ENCODE data around the gene VSTM2B. TPM values are rescaled to one million over a fixed set of nuclear protein-coding genes. Genes with fewer than 3 reads are reported as not detected.
A peak's percentile ranks its signal among the peaks of the same experiment; 100 is the strongest.

The VSTM2B gene
- polyA plus RNA-seq, result 8.3 TPM
- long read RNA-seq, donor 1, partial matches to known transcripts, result 6 of 6 reads
- long read RNA-seq, donor 1, other reads (novel, unspliced or antisense), result 0 of 6 reads
- long read RNA-seq, donor 2, result 0 reads
- long read RNA-seq, donor 3, result 0 reads
- long read RNA-seq, donor 4, result 0 reads
- long read RNA-seq, donor 5, result 0 reads
- long read RNA-seq, donor 6, partial matches to known transcripts, result 18 of 23 reads
- long read RNA-seq, donor 6, other reads (novel, unspliced or antisense), result 5 of 23 reads
- long read RNA-seq, donor 7, result 0 reads
- long read RNA-seq, donor 8, partial matches to known transcripts, result 8 of 8 reads
- long read RNA-seq, donor 8, other reads (novel, unspliced or antisense), result 0 of 8 reads
- long read RNA-seq, donor 9, partial matches to known transcripts, result 11 of 11 reads
- long read RNA-seq, donor 9, other reads (novel, unspliced or antisense), result 0 of 11 reads
- long read RNA-seq, donor 10, partial matches to known transcripts, result 7 of 7 reads
- long read RNA-seq, donor 10, other reads (novel, unspliced or antisense), result 0 of 7 reads
- long read RNA-seq, donor 11, result 0 reads

DNA sequence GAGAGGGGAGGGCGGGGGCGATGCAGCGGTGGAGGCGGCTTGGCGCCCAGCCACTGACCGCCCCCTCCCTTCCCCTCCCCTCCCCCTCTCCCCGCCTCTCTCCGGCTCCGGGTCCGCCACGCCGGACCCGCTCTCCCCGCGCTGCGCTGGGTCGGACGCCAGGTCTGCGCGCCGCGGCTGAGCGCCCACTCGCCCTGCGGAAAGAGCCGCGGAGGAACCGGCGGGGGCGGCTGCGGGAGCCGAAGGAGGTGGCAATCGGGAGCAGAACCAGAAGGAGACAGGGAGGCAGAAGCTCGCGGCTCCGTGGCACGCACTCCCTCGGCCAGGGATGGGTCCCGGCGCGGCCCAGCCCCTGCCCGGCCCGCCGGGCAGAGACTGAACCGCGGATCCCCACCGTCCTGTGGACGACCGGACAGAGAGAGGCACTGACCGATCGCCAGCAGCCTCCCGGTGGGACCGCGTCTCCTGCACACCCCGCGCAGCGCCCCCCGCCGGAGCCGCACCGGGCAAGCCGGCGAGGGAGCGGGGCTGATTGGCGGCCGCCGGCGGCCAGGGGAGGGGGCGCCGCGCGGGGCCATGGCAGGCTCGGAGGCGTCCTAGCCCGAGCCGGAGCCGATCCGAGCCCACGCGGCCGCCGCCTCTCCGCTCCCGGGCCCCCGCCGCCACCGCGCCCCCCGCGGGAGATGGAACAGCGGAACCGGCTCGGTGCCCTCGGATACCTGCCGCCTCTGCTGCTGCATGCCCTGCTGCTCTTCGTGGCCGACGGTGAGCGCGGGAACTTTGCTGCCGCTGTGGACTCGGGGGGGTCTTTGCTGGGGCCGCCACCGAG lies at the start of gene VSTM2B:
Gene VSTM2B, plus strand, starts transcription at position 94 of the 829 bp plus-strand sequence. Its CDS starts 590 bp downstream, at position 684.
- no peak for DNase-seq
- no CpG with 5 or more reads among the region's 104 CpGs for WGBS (ENCODE audit: insufficient coverage, low lambda C conversion rate)
- H3K4me1 ChIP-seq (ENCODE audit: control insufficient read depth, insufficient read depth, low read length), result peaks cover 24% of the 10 kb centered on the region

DNA sequence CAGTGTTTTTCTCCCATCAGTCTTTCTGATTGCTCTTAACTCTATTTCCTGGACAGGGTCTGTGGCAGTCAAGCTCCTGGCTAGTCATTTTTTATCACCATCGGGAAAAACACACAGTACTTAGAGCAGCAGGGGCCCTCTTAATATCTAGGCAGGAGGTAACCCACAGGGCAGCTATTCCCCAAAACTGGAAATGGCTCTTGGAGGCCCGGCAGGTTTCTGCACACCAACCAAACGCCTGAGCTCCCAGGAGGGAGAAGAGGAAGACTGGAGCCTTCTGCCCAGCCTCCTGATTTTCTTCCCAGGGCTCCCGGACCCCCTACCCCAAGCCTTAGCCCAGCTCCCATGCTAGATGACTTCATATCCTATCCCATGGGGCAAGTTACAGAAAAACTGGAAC lies 49.3 kb upstream of the VSTM2B start:
- Histone ChIP-seq H3K36me3 (ENCODE audit: control insufficient read depth, insufficient read depth, low read length) (no peaks in the 10 kb centered on the region), H3K4me3 (ENCODE audit: low read length) (no peak overlapping the region), H3K27ac (ENCODE audit: low read length) (no peak overlapping the region), H3K4me1 (ENCODE audit: control insufficient read depth, insufficient read depth, low read length) (no peaks in the 10 kb centered on the region), H3K27me3 (ENCODE audit: control insufficient read depth, insufficient read depth, low read length) (no peaks in the 10 kb centered on the region), H3K9me3 (ENCODE audit: control insufficient read depth, low read depth, low read length) (peaks cover 3% of the 10 kb centered on the region)
- WGBS (ENCODE audit: insufficient coverage, low lambda C conversion rate), result 80% methylated on average over 1 of the region's 4 CpGs
- DNase-seq, result no peak

More for the DNA sequence above, at the start of gene VSTM2B:
- Histone ChIP-seq H3K36me3 (ENCODE audit: control insufficient read depth, insufficient read depth, low read length) (no peaks in the 10 kb centered on the region), H3K4me3 (ENCODE audit: low read length) (no peak within 1 kb of the TSS), H3K27me3 (ENCODE audit: control insufficient read depth, insufficient read depth, low read length) (peaks cover 74% of the 10 kb centered on the region), H3K27ac (ENCODE audit: low read length) (no peak within 1 kb of the TSS), H3K9me3 (ENCODE audit: control insufficient read depth, low read depth, low read length) (peaks cover 7% of the 10 kb centered on the region)

DNA sequence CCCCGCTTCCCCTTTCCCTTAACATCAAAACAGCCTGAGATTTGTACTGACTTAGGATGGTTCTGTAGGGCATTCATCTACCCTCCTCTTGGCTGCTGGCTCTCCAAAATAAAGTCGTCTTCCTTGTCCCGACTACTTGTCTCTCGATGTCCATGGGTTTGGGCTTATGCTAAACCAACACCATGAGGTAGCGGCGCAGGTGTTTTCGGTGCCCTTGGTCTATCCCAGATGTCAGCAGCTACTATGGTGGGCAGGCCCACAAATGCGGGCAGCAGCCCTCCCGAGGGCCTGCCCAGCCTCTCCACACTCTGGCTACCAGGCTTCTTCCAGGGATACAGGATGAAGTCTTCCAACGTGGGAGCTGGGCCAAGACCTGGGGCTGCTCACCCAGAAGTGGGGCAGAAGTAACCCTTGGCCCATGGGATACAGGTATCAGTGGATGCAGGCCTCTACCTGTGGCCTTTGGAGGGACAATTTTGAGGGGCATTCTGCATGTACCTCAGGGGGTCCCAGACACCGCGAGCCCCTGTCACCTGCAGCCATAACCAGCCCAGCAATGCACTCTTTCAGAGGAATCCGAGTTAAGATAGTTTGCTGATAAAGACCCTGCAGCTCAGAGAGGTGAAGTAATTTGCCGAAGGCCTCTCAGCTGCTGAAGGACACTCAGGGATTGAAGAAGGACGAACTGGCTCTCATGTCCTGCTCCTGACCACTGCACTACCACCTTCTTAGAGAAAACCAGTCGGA lies 47.8 kb upstream of the VSTM2B start:
- Histone ChIP-seq H3K4me3 (ENCODE audit: low read length) (no peak overlapping the region), H3K27me3 (ENCODE audit: control insufficient read depth, insufficient read depth, low read length) (no peaks in the 10 kb centered on the region), H3K4me1 (ENCODE audit: control insufficient read depth, insufficient read depth, low read length) (no peaks in the 10 kb centered on the region), H3K9me3 (ENCODE audit: control insufficient read depth, low read depth, low read length) (peaks cover 3% of the 10 kb centered on the region), H3K27ac (ENCODE audit: low read length) (no peak overlapping the region), H3K36me3 (ENCODE audit: control insufficient read depth, insufficient read depth, low read length) (no peaks in the 10 kb centered on the region)
- WGBS (ENCODE audit: insufficient coverage, low lambda C conversion rate), result no CpG with 5 or more reads among the region's 16 CpGs
- no peak for DNase-seq

DNA sequence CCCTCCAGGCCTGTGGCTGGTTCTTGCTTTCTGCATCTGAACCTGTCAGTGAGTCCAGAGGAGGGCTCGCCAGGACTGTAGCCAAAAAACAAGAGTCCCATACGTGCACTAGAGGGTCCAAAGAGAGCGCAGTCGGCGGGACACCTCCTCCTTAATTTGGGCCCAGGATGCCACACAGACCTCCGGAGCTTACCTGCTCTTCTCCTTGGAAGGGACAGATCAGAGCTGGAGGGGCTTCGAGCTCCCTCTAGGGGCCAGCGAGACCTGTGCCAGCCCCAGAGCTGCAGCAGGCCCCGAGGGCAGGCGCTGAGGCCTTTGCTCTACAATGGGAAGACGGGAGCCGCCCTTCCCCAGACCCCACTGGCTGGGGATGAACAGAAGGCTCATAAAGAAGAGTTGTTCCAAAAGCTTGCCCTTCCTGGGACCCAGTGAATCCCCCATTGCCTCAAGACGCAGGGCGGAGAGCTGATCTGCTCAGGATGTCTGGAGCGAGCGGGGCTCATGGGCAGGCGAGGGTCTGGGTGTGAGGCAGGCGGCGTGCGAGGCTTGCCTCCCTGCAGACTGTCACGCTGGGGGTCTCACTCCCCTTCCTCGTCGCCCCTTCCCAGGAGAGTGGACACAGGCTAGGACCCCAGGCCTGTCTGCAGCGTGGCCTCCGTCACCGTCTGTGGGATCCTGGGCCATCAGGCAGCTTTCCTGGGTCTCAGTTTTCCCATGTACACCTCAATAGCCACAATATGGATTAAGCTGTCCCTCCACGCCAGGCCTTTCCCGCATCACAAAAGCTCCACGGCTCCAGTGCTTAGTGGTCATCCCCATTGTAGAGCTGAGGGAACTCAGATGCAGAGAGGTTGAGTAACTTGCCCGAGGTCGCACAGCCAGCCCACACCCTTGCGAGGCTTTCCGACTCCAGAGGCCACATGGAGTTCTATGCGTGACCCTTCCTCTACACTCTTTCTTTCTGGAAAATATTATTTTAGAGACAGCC lies 46.9 kb upstream of the VSTM2B start:
- Histone ChIP-seq H3K27me3 (ENCODE audit: control insufficient read depth, insufficient read depth, low read length) (no peaks in the 10 kb centered on the region), H3K4me3 (ENCODE audit: low read length) (no peak overlapping the region), H3K36me3 (ENCODE audit: control insufficient read depth, insufficient read depth, low read length) (no peaks in the 10 kb centered on the region), H3K4me1 (ENCODE audit: control insufficient read depth, insufficient read depth, low read length) (no peaks in the 10 kb centered on the region), H3K27ac (ENCODE audit: low read length) (no peak overlapping the region), H3K9me3 (ENCODE audit: control insufficient read depth, low read depth, low read length) (peaks cover 3% of the 10 kb centered on the region)
- DNase-seq, result peak in 1 of 2 donors; percentile 17
- no CpG with 5 or more reads among the region's 34 CpGs for WGBS (ENCODE audit: insufficient coverage, low lambda C conversion rate)

DNA sequence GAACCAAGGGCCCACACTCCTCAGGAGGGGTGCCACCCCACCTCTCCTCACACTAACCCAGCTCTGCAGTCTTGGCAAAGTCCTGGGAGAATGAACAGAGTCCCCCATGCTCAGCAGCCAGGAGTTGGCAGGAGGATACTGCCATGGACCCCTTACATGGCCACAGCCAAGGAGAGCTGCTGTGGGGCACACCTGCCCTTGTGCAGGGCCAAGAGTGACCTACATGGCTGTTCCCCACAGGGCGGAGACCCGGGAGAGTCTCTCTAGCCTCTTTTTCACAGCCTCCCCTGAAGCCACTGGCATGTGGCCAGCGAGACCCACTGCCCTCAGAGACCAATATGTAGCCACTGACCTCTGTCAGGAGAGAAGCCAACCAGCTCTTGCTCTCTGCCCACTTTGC lies 45.9 kb upstream of the VSTM2B start:
- H3K9me3 ChIP-seq (ENCODE audit: control insufficient read depth, low read depth, low read length), result peaks cover 3% of the 10 kb centered on the region
- DNase-seq, result no peak
- WGBS (ENCODE audit: insufficient coverage, low lambda C conversion rate), result no CpG with 5 or more reads among the region's 3 CpGs
- no peaks in the 10 kb centered on the region for H3K4me1 ChIP-seq (ENCODE audit: control insufficient read depth, insufficient read depth, low read length)
- no peaks in the 10 kb centered on the region for H3K27me3 ChIP-seq (ENCODE audit: control insufficient read depth, insufficient read depth, low read length)
- no peak overlapping the region for H3K27ac ChIP-seq (ENCODE audit: low read length)
- no peaks in the 10 kb centered on the region for H3K36me3 ChIP-seq (ENCODE audit: control insufficient read depth, insufficient read depth, low read length)
- no peak overlapping the region for H3K4me3 ChIP-seq (ENCODE audit: low read length)

DNA sequence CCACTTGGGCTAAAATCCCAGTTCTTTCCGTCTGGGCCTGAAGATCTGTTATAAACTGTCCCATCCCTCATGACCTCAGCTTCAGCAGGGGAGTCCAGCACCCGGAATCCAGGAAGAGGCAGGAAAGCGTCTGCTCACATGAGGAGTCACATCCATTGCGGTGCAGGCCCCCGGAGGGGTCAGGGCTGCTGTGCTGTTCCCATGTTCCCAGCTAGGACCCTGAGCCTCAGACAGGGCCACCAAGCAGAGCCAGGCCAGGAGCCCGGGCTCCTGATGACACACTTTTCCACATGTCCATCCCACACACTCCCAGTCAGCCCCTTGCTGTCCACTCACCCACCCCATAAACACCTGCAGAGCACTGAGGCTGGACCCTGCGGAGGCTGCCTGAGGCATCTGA lies 45.3 kb upstream of the VSTM2B start:
- Histone ChIP-seq H3K27me3 (ENCODE audit: control insufficient read depth, insufficient read depth, low read length) (no peaks in the 10 kb centered on the region), H3K27ac (ENCODE audit: low read length) (no peak overlapping the region), H3K36me3 (ENCODE audit: control insufficient read depth, insufficient read depth, low read length) (no peaks in the 10 kb centered on the region), H3K4me1 (ENCODE audit: control insufficient read depth, insufficient read depth, low read length) (no peaks in the 10 kb centered on the region), H3K9me3 (ENCODE audit: control insufficient read depth, low read depth, low read length) (peaks cover 3% of the 10 kb centered on the region), H3K4me3 (ENCODE audit: low read length) (no peak overlapping the region)
- no CpG with 5 or more reads among the region's 7 CpGs for WGBS (ENCODE audit: insufficient coverage, low lambda C conversion rate)
- DNase-seq, result no peak

DNA sequence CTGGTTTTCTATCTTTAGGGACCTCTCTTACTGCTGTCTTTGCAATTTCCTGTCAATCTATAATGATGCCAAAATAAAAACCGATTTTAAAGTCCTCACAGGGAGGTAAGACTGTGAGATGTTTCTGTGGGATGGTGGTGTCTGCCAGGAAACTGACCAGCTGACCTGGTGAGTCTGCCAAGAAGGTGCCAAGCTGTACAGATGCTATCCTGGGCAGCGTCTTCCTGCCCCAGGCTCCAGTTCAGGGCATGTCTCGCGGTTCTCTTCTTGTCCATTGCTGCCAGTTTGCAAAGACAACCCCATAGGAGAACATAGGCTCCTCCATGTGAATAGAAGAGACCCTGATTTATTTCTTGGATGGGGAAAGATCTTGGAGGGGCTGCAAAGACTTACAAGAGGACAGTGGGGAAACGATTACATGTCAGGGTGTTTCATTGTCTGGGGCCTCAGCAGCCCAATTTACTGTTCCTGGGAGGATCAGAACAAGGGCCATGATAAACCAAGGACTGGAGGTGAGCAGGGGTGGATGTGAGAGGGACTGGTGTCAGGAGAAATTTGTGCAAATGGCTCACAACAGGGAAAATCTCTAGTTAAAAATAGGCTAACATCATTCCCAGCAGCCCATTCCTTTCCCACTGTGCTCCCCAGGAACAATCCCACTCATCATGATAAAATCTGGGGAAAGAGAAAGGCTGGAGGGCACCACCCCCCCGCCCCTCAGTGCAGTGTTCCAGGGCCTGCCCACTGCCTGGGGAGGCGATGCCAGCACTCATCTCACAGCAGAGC lies 42.7 kb upstream of the VSTM2B start:
- no peaks in the 10 kb centered on the region for H3K27me3 ChIP-seq (ENCODE audit: control insufficient read depth, insufficient read depth, low read length)
- no CpG with 5 or more reads among the region's 7 CpGs for WGBS (ENCODE audit: insufficient coverage, low lambda C conversion rate)
- peaks cover 3% of the 10 kb centered on the region for H3K9me3 ChIP-seq (ENCODE audit: control insufficient read depth, low read depth, low read length)
- H3K4me1 ChIP-seq (ENCODE audit: control insufficient read depth, insufficient read depth, low read length), result no peaks in the 10 kb centered on the region
- H3K4me3 ChIP-seq (ENCODE audit: low read length), result no peak overlapping the region
- DNase-seq, result no peak
- H3K27ac ChIP-seq (ENCODE audit: low read length), result no peak overlapping the region
- no peaks in the 10 kb centered on the region for H3K36me3 ChIP-seq (ENCODE audit: control insufficient read depth, insufficient read depth, low read length)

DNA sequence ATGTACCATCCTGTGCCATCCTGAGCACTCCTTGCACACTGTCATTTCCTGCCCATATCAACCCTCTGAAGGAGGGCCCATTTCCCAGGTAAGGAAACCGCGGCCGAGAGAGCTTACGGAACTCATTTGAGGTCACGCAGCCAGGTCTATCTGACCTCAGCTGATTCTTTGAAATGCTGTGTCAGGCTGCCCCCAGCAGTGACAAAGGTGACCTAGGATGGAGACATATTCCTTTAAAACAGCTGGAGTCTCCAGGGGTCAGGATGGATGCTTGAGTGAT lies 42.2 kb upstream of the VSTM2B start:
- Histone ChIP-seq H3K4me3 (ENCODE audit: low read length) (no peak overlapping the region), H3K9me3 (ENCODE audit: control insufficient read depth, low read depth, low read length) (peaks cover 3% of the 10 kb centered on the region)
- no CpG with 5 or more reads among the region's 5 CpGs for WGBS (ENCODE audit: insufficient coverage, low lambda C conversion rate)

DNA sequence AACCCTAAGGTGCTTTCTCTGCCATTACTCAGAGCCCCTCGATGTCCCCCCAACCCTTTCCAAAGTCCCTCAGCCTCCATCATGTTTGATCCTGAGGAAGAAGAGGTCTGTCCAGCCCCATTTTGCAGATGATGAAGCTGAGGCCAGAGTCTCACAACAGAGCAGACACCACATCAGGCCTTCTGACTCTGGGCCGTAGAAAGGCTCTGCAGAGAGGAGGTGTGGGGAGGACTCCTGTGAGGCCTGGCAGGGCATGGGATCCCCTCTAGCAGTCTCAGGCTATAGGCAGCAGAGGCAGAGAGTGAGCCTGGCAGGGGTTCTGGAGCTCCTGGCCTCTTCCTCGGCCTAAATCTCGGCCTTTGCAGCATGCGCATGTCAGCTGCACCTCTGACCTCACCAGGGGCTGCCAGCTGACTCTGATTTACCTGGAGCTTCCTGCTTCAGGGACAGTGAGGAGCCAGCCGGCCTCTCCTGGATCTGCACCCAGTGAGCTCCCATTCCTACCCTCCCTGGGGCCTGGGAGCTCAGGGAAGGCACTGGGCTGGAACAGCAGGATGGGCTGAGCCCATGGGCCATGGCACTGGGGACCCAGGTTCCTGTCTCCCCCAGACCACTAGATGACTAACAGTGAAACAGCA lies 41.7 kb upstream of the VSTM2B start:
- no CpG with 5 or more reads among the region's 6 CpGs for WGBS (ENCODE audit: insufficient coverage, low lambda C conversion rate)
- Histone ChIP-seq H3K4me3 (ENCODE audit: low read length) (no peak overlapping the region), H3K9me3 (ENCODE audit: control insufficient read depth, low read depth, low read length) (peaks cover 3% of the 10 kb centered on the region), H3K27ac (ENCODE audit: low read length) (no peak overlapping the region), H3K27me3 (ENCODE audit: control insufficient read depth, insufficient read depth, low read length) (no peaks in the 10 kb centered on the region), H3K36me3 (ENCODE audit: control insufficient read depth, insufficient read depth, low read length) (no peaks in the 10 kb centered on the region), H3K4me1 (ENCODE audit: control insufficient read depth, insufficient read depth, low read length) (no peaks in the 10 kb centered on the region)
- no peak for DNase-seq

More for the DNA sequence above, 42.2 kb upstream of the VSTM2B start:
- no peaks in the 10 kb centered on the region for H3K36me3 ChIP-seq (ENCODE audit: control insufficient read depth, insufficient read depth, low read length)
- no peaks in the 10 kb centered on the region for H3K27me3 ChIP-seq (ENCODE audit: control insufficient read depth, insufficient read depth, low read length)
- H3K4me1 ChIP-seq (ENCODE audit: control insufficient read depth, insufficient read depth, low read length), result no peaks in the 10 kb centered on the region
- no peak overlapping the region for H3K27ac ChIP-seq (ENCODE audit: low read length)
- no peak for DNase-seq
